GM12878 (cell line): ENCODE results near the gene GPSM1. TPM values are rescaled to one million over a fixed set of nuclear protein-coding genes. Genes with fewer than 3 reads are reported as not detected.

ENCODE experiments used
- ATAC-seq: fragments of 200-7000 bp; cut with Tn5 transposase; 3 replicates; pipeline ENCODE4 v1.9.1; 2020; ENCODE audit warnings: mild to moderate bottlenecking, moderate library complexity
- BruUV-seq: library from RNA; stranded (reverse); fragments of 400-500 nt; replicated peaks from 2 replicates; lab custom pipeline; 2021; lab: Mats Ljungman, UMichigan
- CTCF ChIA-PET: fragments of 300-600 bp; sonication (Branson Sonifier 250); formaldehyde crosslinking; extraction: SDS; loops from one replicate; lab custom pipeline; 2021; ENCODE audit warnings: inconsistent platforms; lab: Yijun Ruan, JAX
- POLR2A ChIA-PET: fragments of 350-600 bp; formaldehyde crosslinking; extraction: SDS; loops from one replicate; lab custom pipeline; 2021; ENCODE audit warnings: inconsistent platforms; lab: Charles Lee
- RAD21 ChIA-PET: fragments of 300-600 bp; sonication (Branson Sonifier 250); formaldehyde crosslinking; loops from one replicate; lab custom pipeline; 2023; ENCODE audit warnings: antibody characterized with exemption; ENCODE audit not compliant: unreplicated experiment; lab: Charles Lee
- SMC1A ChIA-PET: fragments of 300-600 bp; sonication (Branson Sonifier 250); formaldehyde crosslinking; loops from one replicate; lab custom pipeline; 2023; ENCODE audit not compliant: unreplicated experiment, uncharacterized antibody; lab: Charles Lee
- DNase-seq: peaks from one replicate; pipeline ENCODE4 v3.0.0-alpha.2; 2011; ENCODE audit warnings: low read depth, low spot score
- FAIRE-seq: peaks from 3 replicates; lab custom pipeline; 2011; peaks lifted over from hg19 to GRCh38; lab: Jason Lieb, UNC
- H2AFZ ChIP-seq: 2 replicates; pipeline ENCODE4 v1.6.0; 2011; ENCODE audit warnings: low read depth, low read length, control low read depth; ENCODE audit not compliant: control insufficient read depth
- H3K27ac ChIP-seq: 2 replicates; pipeline ENCODE4 v1.5.1; 2011; ENCODE audit warnings: control low read depth; ENCODE audit not compliant: control insufficient read depth, insufficient read depth
- H3K27me3 ChIP-seq, 2 experiments: replicated peaks in 1 of 2; 2 replicates each; pipeline versions ENCODE4 v1.6.0 to v1.6.1; 2011; ENCODE audit warnings: low read length in 1 of 2; ENCODE audit not compliant: control insufficient read depth in 2 of 2, insufficient read depth in 2 of 2
- H3K36me3 ChIP-seq, 2 experiments: 2 replicates each; pipeline ENCODE4 v1.5.1; 2011; ENCODE audit warnings: low read length in 1 of 2; ENCODE audit not compliant: control insufficient read depth in 2 of 2, insufficient read depth in 2 of 2
- H3K4me1 ChIP-seq: 2 replicates; pipeline ENCODE4 v1.6.1; 2011; ENCODE audit warnings: mild to moderate bottlenecking, low read length, moderate library complexity, mixed read lengths; ENCODE audit not compliant: control insufficient read depth, insufficient read depth
- H3K4me2 ChIP-seq: 2 replicates; pipeline ENCODE4 v1.6.0; 2011; ENCODE audit warnings: control low read depth; ENCODE audit not compliant: control insufficient read depth, insufficient read depth
- H3K4me3 ChIP-seq: fragments of 200-600 bp; sonication (generic); 2 replicates; pipeline ENCODE4 v1.5.1; 2016
- H3K79me2 ChIP-seq: 2 replicates; pipeline ENCODE4 v1.6.0; 2011; ENCODE audit warnings: low read length; ENCODE audit not compliant: control insufficient read depth, insufficient read depth
- H3K9ac ChIP-seq: 2 replicates; pipeline ENCODE4 v1.8.0; 2011; ENCODE audit warnings: low read length, control low read depth, mixed read lengths; ENCODE audit not compliant: control insufficient read depth, insufficient read depth
- H3K9me3 ChIP-seq: replicated peaks from 3 replicates; pipeline ENCODE4 v1.5.1; 2011; ENCODE audit warnings: mild to moderate bottlenecking, low read length; ENCODE audit not compliant: control insufficient read depth, insufficient read depth
- H4K20me1 ChIP-seq: 2 replicates; pipeline ENCODE4 v1.6.0; 2011; ENCODE audit not compliant: control insufficient read depth, insufficient read depth
- BCL11A ChIP-seq: IDR thresholded peaks from 2 replicates; pipeline ENCODE4 v1.6.1; 2011; ENCODE audit warnings: low read depth, low read length
- FOXK2 ChIP-seq: fragments of 450-650 bp; IDR thresholded peaks from 2 replicates; pipeline ENCODE4 v1.6.1; 2017; ENCODE audit warnings: mild to moderate bottlenecking, moderate library complexity
- IRF4 ChIP-seq: IDR thresholded peaks from 2 replicates; pipeline ENCODE4 v1.6.1; 2011; ENCODE audit warnings: low read depth, low read length
- MTA2 ChIP-seq: fragments of 450-650 bp; IDR thresholded peaks from 2 replicates; pipeline ENCODE4 v1.6.1; 2016; ENCODE audit warnings: low read depth, mild to moderate bottlenecking, moderate library complexity
- MXI1 ChIP-seq: fragments of 150-350 bp; IDR thresholded peaks from 2 replicates; pipeline ENCODE4 v1.6.1; 2011; ENCODE audit warnings: low read depth, mild to moderate bottlenecking, inconsistent platforms, low read length, improper control_type of control experiment
- PML ChIP-seq: IDR thresholded peaks from 2 replicates; pipeline ENCODE4 v1.6.1; 2012; ENCODE audit warnings: low read length, inconsistent platforms
- STAT1 ChIP-seq: fragments of 450-650 bp; conservative IDR thresholded peaks from 2 replicates; pipeline ENCODE4 v1.6.1; 2014; ENCODE audit warnings: antibody characterized with exemption, mild to moderate bottlenecking
- ZNF274 ChIP-seq: IDR thresholded peaks from one replicate; pipeline ENCODE4 v1.8.0; 2011; ENCODE audit not compliant: insufficient read length, insufficient read depth
- WGBS: methylation state at CpG from one replicate; pipeline ENCODE4 v1.1.6; 2016; ENCODE audit warnings: low lambda C conversion rate; ENCODE audit not compliant: insufficient replicate concordance, insufficient coverage; ENCODE audit errors: missing lambda C conversion rate; 5-methylcytosine and 5-hydroxymethylcytosine counted together
- in situ Hi-C: fragments of 300-500 bp; cut with MboI; formaldehyde crosslinking; loops from 9 replicates; pipeline ENCODE4 v1.14.3; 2018; ENCODE audit warnings: mixed read lengths
- intact Hi-C: fragments of 100-400 bp; cut with micrococcal nuclease; formaldehyde crosslinking; loops from one replicate; pipeline ENCODE4 v1.14.2; 2022; ENCODE audit not compliant: unreplicated experiment
- polyA plus RNA-seq, 11 experiments: library from polyadenylated mRNA; depleted of rRNA in 4 of 11; unstranded in 6 of 11; stranded (reverse) in 5 of 11; fragments of >200 nt; fragmentation: Nextera tagmentation in 4 of 11; fragmentation: Illumina TruSeq in 1 of 11; extraction: Ambion mirVana in 4 of 11; extraction: Trizol in 1 of 11; gene quantifications; 1 replicate in 1 of 11; 2 replicates in 10 of 11; pipeline versions ENCODE4 v1.2.1 to v1.2.3, GENCODE V29; 2011 to 2016; ENCODE audit warnings: inconsistent platforms in 2 of 11, missing spikeins in 2 of 11, low read depth in 1 of 11
- total RNA-seq, 4 experiments: library from RNA; depleted of rRNA in 3 of 4; stranded (reverse); fragments of >200 nt in 3 of 4; fragmentation: Illumina TruSeq in 1 of 4; extraction: Trizol in 1 of 4; gene quantifications; 2 replicates each; pipeline versions ENCODE4 v1.2.1 to v1.2.3, GENCODE V29; 2013 to 2021
- TF ChIP-seq, protein P1 (sequence below): fragments of 450-650 bp; IDR thresholded peaks from 2 replicates; pipeline ENCODE4 v1.6.1; 2017; ENCODE audit warnings: low read depth, mild to moderate bottlenecking, moderate library complexity

GPSM1 gene
- total and polyA plus RNA-seq, 10 of the 15 experiments (the other 5 are each of a cell fraction or from before 2014, with no cell fraction given), result 0.04 to 0.10 (median 0.10) TPM; not detected in 7

DNA sequence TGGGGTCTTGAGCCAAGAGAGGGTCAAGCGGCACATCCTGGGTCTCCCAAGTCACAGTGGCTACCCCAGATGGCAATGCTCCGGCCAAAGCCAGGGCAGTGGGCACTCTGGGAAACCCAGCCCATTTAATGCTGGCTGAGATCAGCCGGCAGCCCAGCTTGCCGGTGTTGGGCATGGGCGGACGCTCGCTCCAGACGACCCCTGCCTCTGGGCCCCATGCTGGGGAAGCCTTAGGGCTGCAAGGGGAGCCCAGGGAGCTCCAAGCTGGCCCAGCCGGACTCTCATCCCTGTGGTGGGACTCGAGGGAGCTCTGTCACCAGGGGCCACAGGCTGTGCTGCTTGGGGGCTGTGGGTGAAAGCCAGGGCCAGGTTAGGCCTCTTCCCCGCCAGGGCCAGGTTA is 52.1 kb downstream of the GPSM1 start (continued):
- no peak for TF ChIP-seq BCL11A
- TF ChIP-seq, protein P1, sequence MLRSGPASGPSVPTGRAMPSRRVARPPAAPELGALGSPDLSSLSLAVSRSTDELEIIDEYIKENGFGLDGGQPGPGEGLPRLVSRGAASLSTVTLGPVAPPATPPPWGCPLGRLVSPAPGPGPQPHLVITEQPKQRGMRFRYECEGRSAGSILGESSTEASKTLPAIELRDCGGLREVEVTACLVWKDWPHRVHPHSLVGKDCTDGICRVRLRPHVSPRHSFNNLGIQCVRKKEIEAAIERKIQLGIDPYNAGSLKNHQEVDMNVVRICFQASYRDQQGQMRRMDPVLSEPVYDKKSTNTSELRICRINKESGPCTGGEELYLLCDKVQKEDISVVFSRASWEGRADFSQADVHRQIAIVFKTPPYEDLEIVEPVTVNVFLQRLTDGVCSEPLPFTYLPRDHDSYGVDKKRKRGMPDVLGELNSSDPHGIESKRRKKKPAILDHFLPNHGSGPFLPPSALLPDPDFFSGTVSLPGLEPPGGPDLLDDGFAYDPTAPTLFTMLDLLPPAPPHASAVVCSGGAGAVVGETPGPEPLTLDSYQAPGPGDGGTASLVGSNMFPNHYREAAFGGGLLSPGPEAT, result no peak

DNA sequence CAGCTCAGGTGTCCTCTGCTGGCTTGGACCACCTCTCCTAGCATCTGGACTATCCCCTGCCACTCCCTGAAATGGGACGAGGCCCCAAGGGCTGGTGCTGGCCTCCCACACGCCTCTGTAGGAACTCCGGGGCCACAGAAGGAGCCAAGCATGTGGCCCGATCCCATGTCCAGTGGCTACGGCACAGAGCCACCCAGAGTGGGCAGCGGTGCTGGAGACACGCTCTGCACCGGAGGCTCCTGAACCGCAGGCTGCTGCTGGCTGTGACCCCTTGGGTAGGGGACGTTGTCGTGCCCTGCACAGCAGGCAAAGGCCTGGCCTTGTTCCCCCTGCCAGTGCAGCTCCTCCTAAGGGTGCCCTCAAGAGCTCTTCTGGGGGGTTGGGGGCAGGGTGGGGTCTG is 52.6 kb downstream of the GPSM1 start:
- H3K27ac ChIP-seq, result no peak overlapping the region
- no peaks in the 10 kb centered on the region for H4K20me1 ChIP-seq
- no peaks in the 10 kb centered on the region for H3K79me2 ChIP-seq
- H3K9me3 ChIP-seq, result no peaks in the 10 kb centered on the region
- no peak for FAIRE-seq
- intact Hi-C loops (no loop called here), in situ Hi-C loops (no loop called here)
- BruUV-seq, result no TSS peak
- no peak overlapping the region for H3K9ac ChIP-seq
- WGBS, result 86% methylated on average over 11 of the region's 11 CpGs
- SMC1A ChIA-PET, result no interaction called here
- no peaks in the 10 kb centered on the region for H3K27me3 ChIP-seq
- TF ChIP-seq FOXK2 (no peak), MXI1 (no peak), STAT1 (no peak), MTA2 (no peak), BCL11A (no peak), ZNF274 (no peak), IRF4 (no peak), PML (no peak)
- peaks cover 0 to 34% of the 10 kb centered on the region in 2 experiments; a peak in 3 of 4 replicates for H3K36me3 ChIP-seq
- DNase-seq, result no peak
- no peak overlapping the region for H2AFZ ChIP-seq
- RAD21 ChIA-PET, result no interaction called here
- ATAC-seq, result no peak
- H3K4me2 ChIP-seq, result no peak overlapping the region
- no peaks in the 10 kb centered on the region for H3K4me1 ChIP-seq
- no peak overlapping the region for H3K4me3 ChIP-seq
- POLR2A ChIA-PET, result no interaction called here
- CTCF ChIA-PET, result no interaction called here
